Mesodermal cell (in vitro differentiated cells): ENCODE data around the gene SPATA31D4. TPM values are rescaled to one million over a fixed set of nuclear protein-coding genes. Genes with fewer than 3 reads are reported as not detected.
"Not testable (repeated sequence)": the region's sequence is repeated elsewhere in the genome, so short reads cannot be mapped to it uniquely, and the experiment has no call there.

Experiments
- H3K27ac ChIP-seq: 2 replicates; pipeline ENCODE4 v1.7.0; 2013; ENCODE audit warnings: mild to moderate bottlenecking, low read depth, low read length, moderate library complexity; ENCODE audit not compliant: severe bottlenecking
- H3K36me3 ChIP-seq: 2 replicates; pipeline ENCODE4 v1.7.1; 2013; ENCODE audit warnings: mild to moderate bottlenecking, low read length, moderate library complexity; ENCODE audit not compliant: control insufficient read depth, insufficient read depth
- H3K4me1 ChIP-seq: one replicate; pipeline ENCODE4 v1.7.1; 2013; ENCODE audit warnings: mild to moderate bottlenecking, low read length; ENCODE audit not compliant: insufficient read depth, control insufficient read depth, poor library complexity, severe bottlenecking
- H3K4me3 ChIP-seq: 2 replicates; pipeline ENCODE4 v1.7.0; 2013; ENCODE audit warnings: low read length, control low read depth, mild to moderate bottlenecking; ENCODE audit not compliant: insufficient read depth, poor library complexity, severe bottlenecking; ENCODE audit errors: extremely low read depth
- H3K9me3 ChIP-seq: 2 replicates; pipeline ENCODE4 v1.7.1; 2013; ENCODE audit warnings: mild to moderate bottlenecking, low read length, moderate library complexity; ENCODE audit not compliant: control insufficient read depth
- WGBS, 2 experiments: methylation state at CpG; one replicate each; pipeline ENCODE4 v1.1.5; 2013; ENCODE audit warnings: missing lambda C conversion rate in 2 of 2; ENCODE audit not compliant: insufficient coverage in 2 of 2; 5-methylcytosine and 5-hydroxymethylcytosine counted together
- polyA plus RNA-seq, 2 experiments: library from polyadenylated mRNA; stranded (reverse); fragments of 50-300 nt; gene quantifications; one replicate each; pipeline ENCODE4 v1.2.3, GENCODE V29; 2013

SPATA31D4 gene
- polyA plus RNA-seq (2013, experiment 1 of 2), result not detected
- polyA plus RNA-seq (2013, experiment 2 of 2), result not detected

GRCh38 chr9:81928305-81928704 lies at the start of gene SPATA31D4:
SPATA31D4 (plus strand) TSS chr9:81928428; CDS start chr9:81928514, 86 bp downstream.
- H3K9me3 ChIP-seq, H3K36me3 ChIP-seq, H3K4me3 ChIP-seq, H3K4me1 ChIP-seq, H3K27ac ChIP-seq: not testable (repeated sequence)
- no CpG with 5 or more reads among the region's 3 CpGs for WGBS, 2 experiments

GRCh38 chr9:81878530-81878929 lies 49.7 kb upstream of the SPATA31D4 start:
- Histone ChIP-seq H3K4me1 (peaks cover 6% of the 10 kb centered on the region), H3K4me3 (no peak overlapping the region), H3K27ac (no peak overlapping the region), H3K36me3 (no peaks in the 10 kb centered on the region), H3K9me3 (no peaks in the 10 kb centered on the region)
- 83 to 100% methylated on average over 1 of the region's 2 CpGs for WGBS, 2 experiments

DNA sequence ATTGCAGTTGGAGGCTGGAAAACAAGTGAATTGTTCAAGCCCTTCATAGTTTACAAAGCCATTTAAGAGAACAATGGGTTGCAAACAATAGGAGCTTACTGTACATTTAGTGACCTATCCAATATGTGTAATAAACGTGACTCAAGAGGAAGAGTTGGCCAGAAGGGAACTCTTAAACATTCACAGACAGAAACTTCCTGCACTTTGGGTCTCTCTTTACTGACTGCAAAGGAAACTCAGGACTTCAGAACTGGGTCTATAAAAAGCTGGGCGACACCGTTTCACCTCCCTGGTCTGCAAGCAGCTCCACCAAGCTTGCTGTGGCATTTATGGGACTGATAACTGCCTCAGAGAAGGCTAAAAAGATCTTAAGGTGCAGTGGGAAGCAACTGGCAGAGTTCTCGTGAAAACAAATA lies 48.7 kb upstream of the SPATA31D4 start:
- Histone ChIP-seq H3K9me3 (no peaks in the 10 kb centered on the region), H3K27ac (no peak overlapping the region), H3K36me3 (no peaks in the 10 kb centered on the region), H3K4me1 (peaks cover 6% of the 10 kb centered on the region), H3K4me3 (no peak overlapping the region)
- 89 to 93% methylated on average over 2 of the region's 4 CpGs for WGBS, 2 experiments

GRCh38 chr9:81885602-81886001 lies 42.6 kb upstream of the SPATA31D4 start:
- 57 to 77% methylated on average over 1 of the region's 2 CpGs for WGBS, 2 experiments
- Histone ChIP-seq H3K9me3 (no peaks in the 10 kb centered on the region), H3K36me3 (no peaks in the 10 kb centered on the region), H3K27ac (no peak overlapping the region), H3K4me1 (no peaks in the 10 kb centered on the region), H3K4me3 (no peak overlapping the region)

GRCh38 chr9:81886665-81887064 lies 41.6 kb upstream of the SPATA31D4 start:
- Histone ChIP-seq H3K9me3 (no peaks in the 10 kb centered on the region), H3K27ac (no peak overlapping the region), H3K36me3 (no peaks in the 10 kb centered on the region), H3K4me1 (no peaks in the 10 kb centered on the region), H3K4me3 (no peak overlapping the region)
- WGBS, 2 experiments, result no CpG with 5 or more reads among the region's 1 CpG

DNA sequence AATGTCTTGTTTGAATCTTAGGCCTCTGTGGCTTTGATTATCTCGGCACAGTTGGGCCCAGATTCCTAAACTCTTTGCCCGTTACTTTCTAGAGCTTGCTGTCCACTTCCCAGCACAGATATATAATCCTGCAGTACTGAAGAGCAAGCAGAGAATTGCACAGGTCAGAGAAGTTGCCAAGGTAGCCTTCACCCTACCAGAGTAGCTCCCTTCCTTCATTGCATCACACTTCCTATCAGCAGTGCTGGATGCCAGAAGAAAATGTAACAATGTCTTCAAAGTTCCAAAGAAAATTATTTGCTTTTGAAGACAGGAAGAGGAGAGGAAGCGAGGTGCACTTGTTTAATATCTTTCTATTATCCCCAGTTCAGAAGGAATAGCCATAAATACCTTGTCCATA lies 38.1 kb upstream of the SPATA31D4 start:
- no peaks in the 10 kb centered on the region for H3K9me3 ChIP-seq
- H3K4me3 ChIP-seq, result no peak overlapping the region
- H3K27ac ChIP-seq, result no peak overlapping the region
- no peaks in the 10 kb centered on the region for H3K4me1 ChIP-seq
- WGBS, 2 experiments, result 82 to 88% methylated on average over 2 of the region's 3 CpGs
- H3K36me3 ChIP-seq, result no peaks in the 10 kb centered on the region

DNA sequence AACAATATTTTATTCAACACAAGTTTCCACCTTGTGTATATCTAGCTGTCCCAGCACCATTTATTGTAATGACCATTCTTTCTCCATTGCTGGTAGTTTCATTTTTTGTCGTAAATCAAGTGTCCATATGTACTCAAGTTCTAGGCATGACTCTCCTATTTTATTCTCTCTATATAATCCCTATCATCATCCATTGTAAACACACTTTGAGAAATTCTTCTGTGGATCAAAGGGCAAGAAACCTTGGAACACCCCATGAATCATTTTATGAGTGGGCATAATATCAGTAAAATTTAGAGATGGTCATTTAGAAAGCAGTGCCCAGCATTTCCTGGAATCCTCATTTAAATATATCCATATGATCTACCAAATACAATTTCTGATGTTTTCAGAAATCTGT lies 35.8 kb upstream of the SPATA31D4 start:
- no peak overlapping the region for H3K27ac ChIP-seq
- H3K36me3 ChIP-seq, result no peaks in the 10 kb centered on the region
- 100% methylated on average over 1 of the region's 1 CpG; no CpG with 5 or more reads in 1 of the 2 experiments for WGBS, 2 experiments
- no peaks in the 10 kb centered on the region for H3K9me3 ChIP-seq
- H3K4me1 ChIP-seq, result no peaks in the 10 kb centered on the region
- no peak overlapping the region for H3K4me3 ChIP-seq

GRCh38 chr9:81893929-81894328 lies 34.3 kb upstream of the SPATA31D4 start:
- no peak overlapping the region for H3K27ac ChIP-seq

DNA sequence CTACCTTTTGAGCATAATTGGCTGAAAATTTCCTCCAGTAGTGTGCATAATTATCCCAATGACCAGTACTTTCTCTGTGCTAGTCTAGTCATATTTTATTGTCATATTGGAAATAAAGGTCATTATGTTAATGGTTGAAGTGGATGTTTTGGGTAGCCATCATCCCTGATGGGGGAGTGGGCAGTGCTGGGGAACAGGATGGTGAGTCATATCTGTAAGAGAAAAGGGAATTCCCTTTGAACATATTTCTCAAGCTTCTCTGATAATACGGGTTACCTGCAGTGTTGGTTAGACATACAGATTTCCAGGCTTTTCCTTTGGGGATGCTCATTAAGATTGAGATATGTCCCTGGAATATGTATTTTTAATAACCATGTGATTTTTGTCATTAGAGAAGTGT lies 33.3 kb upstream of the SPATA31D4 start:
- Histone ChIP-seq H3K4me1 (no peaks in the 10 kb centered on the region), H3K4me3 (no peak overlapping the region), H3K27ac (no peak overlapping the region), H3K9me3 (no peaks in the 10 kb centered on the region), H3K36me3 (no peaks in the 10 kb centered on the region)
- WGBS, 2 experiments, result 100% methylated on average over 1 of the region's 1 CpG; no CpG with 5 or more reads in 1 of the 2 experiments

More at GRCh38 chr9:81893929-81894328, 34.3 kb upstream of the SPATA31D4 start:
- H3K4me1 ChIP-seq, result no peaks in the 10 kb centered on the region
- H3K36me3 ChIP-seq, result no peaks in the 10 kb centered on the region
- no peak overlapping the region for H3K4me3 ChIP-seq
- WGBS, 2 experiments, result 79 to 100% methylated on average over 1 to 2 of the region's 3 CpGs
- H3K9me3 ChIP-seq, result no peaks in the 10 kb centered on the region

DNA sequence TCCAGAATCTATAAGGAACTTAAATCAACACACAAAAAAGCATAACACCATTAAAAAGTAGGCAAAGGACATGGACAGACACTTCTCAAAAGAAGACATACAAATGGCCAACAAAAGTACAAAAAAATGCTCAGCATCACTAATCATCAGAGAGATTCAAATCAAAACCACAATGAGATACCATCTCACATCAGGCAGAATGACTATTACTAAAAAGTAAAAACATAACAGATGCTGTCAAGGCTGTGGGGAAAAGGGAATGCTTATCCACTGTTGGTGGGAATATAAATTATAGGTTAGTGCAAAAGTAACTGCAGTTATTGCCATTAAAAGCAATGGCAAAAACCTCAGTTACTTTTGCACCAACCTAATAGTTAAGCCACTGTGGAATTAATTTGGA lies 32.2 kb upstream of the SPATA31D4 start:
- no peaks in the 10 kb centered on the region for H3K36me3 ChIP-seq
- H3K9me3 ChIP-seq, result no peaks in the 10 kb centered on the region
- no peak overlapping the region for H3K4me3 ChIP-seq
- no peaks in the 10 kb centered on the region for H3K4me1 ChIP-seq
- no peak overlapping the region for H3K27ac ChIP-seq

GRCh38 chr9:81898851-81899250 lies 29.4 kb upstream of the SPATA31D4 start:
- H3K9me3 ChIP-seq, result no peaks in the 10 kb centered on the region
- H3K4me3 ChIP-seq, result no peak overlapping the region
- H3K36me3 ChIP-seq, result no peaks in the 10 kb centered on the region
- no CpG with 5 or more reads among the region's 1 CpG for WGBS, 2 experiments
- no peaks in the 10 kb centered on the region for H3K4me1 ChIP-seq
- no peak overlapping the region for H3K27ac ChIP-seq
